IPS DF 19.7 (cell line): ENCODE data around the gene DDX25.

Experiments
- DNase-seq: peaks from one replicate; pipeline ENCODE4 v3.0.0-alpha.2; 2013; ENCODE audit warnings: low read depth, low spot score

DDX25 gene

GRCh38 chr11:125935618-125936199 is 31.4 kb downstream of the DDX25 start:
- no peak for DNase-seq

- no peak for DNase-seq
Observed at GRCh38 chr11:125938418-125938817, 34.1 kb downstream of the DDX25 start.

GRCh38 chr11:125939081-125939521 is 34.8 kb downstream of the DDX25 start:
- DNase-seq, result no peak

GRCh38 chr11:125940145-125940544 is 35.8 kb downstream of the DDX25 start:
- no peak for DNase-seq

GRCh38 chr11:125941267-125941618 is 36.9 kb downstream of the DDX25 start:
- no peak for DNase-seq

- peak; percentile 65 for DNase-seq
Observed at GRCh38 chr11:125941619-125942611, 37.6 kb downstream of the DDX25 start.

- no peak for DNase-seq
Observed at GRCh38 chr11:125942771-125943428, 38.6 kb downstream of the DDX25 start.

GRCh38 chr11:125943661-125944349 is 39.5 kb downstream of the DDX25 start:
- no peak for DNase-seq

GRCh38 chr11:125944350-125945010 is 40.2 kb downstream of the DDX25 start:
- DNase-seq, result no peak

GRCh38 chr11:125945011-125945796 is 40.9 kb downstream of the DDX25 start:
- DNase-seq, result no peak

GRCh38 chr11:125945797-125946520 is 41.7 kb downstream of the DDX25 start, which contains the start of gene VSIG10L2:
Gene VSIG10L2 (plus strand): TSS chr11:125946044. CDS start chr11:125946056, 12 bp downstream.
- DNase-seq, result no peak

- DNase-seq, result no peak
Observed at GRCh38 chr11:125946712-125947418, 42.6 kb downstream of the DDX25 start.

- DNase-seq, result no peak
Observed at GRCh38 chr11:125947419-125948277, 43.3 kb downstream of the DDX25 start.

GRCh38 chr11:125948278-125949051 is 44.2 kb downstream of the DDX25 start:
- no peak for DNase-seq

- DNase-seq, result no peak
Observed at GRCh38 chr11:125949271-125950177, 45.2 kb downstream of the DDX25 start.

GRCh38 chr11:125950178-125950490 is 45.8 kb downstream of the DDX25 start:
- DNase-seq, result no peak
